Transverse colon (tissue), 4 donors: Measurements from ENCODE around the gene AGPS. TPM values are rescaled to one million over a fixed set of nuclear protein-coding genes. Genes with fewer than 3 reads are reported as not detected.
"Not testable (repeated sequence)": the region's sequence is repeated elsewhere in the genome, so short reads cannot be mapped to it uniquely, and the experiment has no call there.

Experiments
- DNase-seq: peaks from one replicate; pipeline ENCODE4 v3.0.0-alpha.2; 2019
- H3K27ac ChIP-seq, 4 donors: fragments of 200-600 bp; sonication (generic); 2 replicates each; pipeline ENCODE4 v1.5.1; 2016 to 2018; ENCODE audit warnings: inconsistent platforms in 4 of 4
- H3K27me3 ChIP-seq: fragments of 200-600 bp; sonication (generic); 2 replicates; pipeline ENCODE4 v1.5.1; 2017; ENCODE audit warnings: inconsistent platforms
- H3K36me3 ChIP-seq, 4 donors: fragments of 200-600 bp; sonication (generic); 2 replicates each; pipeline ENCODE4 v1.5.1; 2017 to 2019; ENCODE audit warnings: inconsistent platforms in 4 of 4
- H3K4me1 ChIP-seq, 4 donors: fragments of 200-600 bp; sonication (generic); 2 replicates each; pipeline ENCODE4 v1.5.1; 2017 to 2020; ENCODE audit warnings: inconsistent platforms in 4 of 4
- H3K4me3 ChIP-seq, 4 donors: fragments of 200-600 bp; sonication (generic); 1 replicate in 1 of 4; 2 replicates in 3 of 4; pipeline versions ENCODE4 v1.5.1 to v1.6.1; 2017 to 2019; ENCODE audit warnings: inconsistent platforms in 4 of 4
- H3K9me3 ChIP-seq, 2 donors: fragments of 200-600 bp; sonication (generic); 2 replicates each; pipeline ENCODE4 v1.5.1; 2017 to 2019; ENCODE audit warnings: inconsistent platforms in 2 of 2
- CTCF ChIP-seq, 5 experiments: fragments of 200-600 bp in 3 of 5; fragments of 450-650 bp in 2 of 5; sonication (generic) in 3 of 5; IDR thresholded peaks; 1 replicate in 2 of 5; 2 replicates in 3 of 5; pipeline ENCODE4 v1.5.1; 2016 to 2017; ENCODE audit warnings: antibody characterized with exemption in 5 of 5, inconsistent platforms in 3 of 5, mild to moderate bottlenecking in 2 of 5, moderate library complexity in 1 of 5
- EP300 ChIP-seq: sonication (generic); formaldehyde crosslinking; IDR thresholded peaks from one replicate; pipeline ENCODE4 v1.6.1; 2017; ENCODE audit warnings: antibody characterized with exemption, low read depth
- POLR2A ChIP-seq: fragments of 450-650 bp; IDR thresholded peaks from one replicate; pipeline ENCODE4 v1.6.1; 2016; ENCODE audit warnings: antibody characterized with exemption, mild to moderate bottlenecking, moderate library complexity
- POLR2AphosphoS5 ChIP-seq, 3 donors: sonication (generic); formaldehyde crosslinking; IDR thresholded peaks; one replicate each; pipeline ENCODE4 v1.6.1; 2016; ENCODE audit warnings: antibody characterized with exemption in 3 of 3
- WGBS, 2 donors: methylation state at CpG; one replicate each; pipeline ENCODE4 v1.1.5; 2018; ENCODE audit warnings: low coverage in 1 of 2; 5-methylcytosine and 5-hydroxymethylcytosine counted together
- in situ Hi-C, 4 donors: fragments of 200-750 bp; cut with MboI; loops; one replicate each; pipeline versions ENCODE4 v1.15.0 to v1.15.1; 2017; ENCODE audit warnings: low sequenced_read_pairs in 3 of 4, low pct_ligation_motif_present in 1 of 4, low pct_unique_long_range_greater_than_20kb in 1 of 4
- intact Hi-C: fragments of 100-400 bp; cut with DNase I; formaldehyde crosslinking; loops from one replicate; pipeline ENCODE4 v1.15.1; 2023; ENCODE audit warnings: low total_unique reads
- total RNA-seq, 4 donors: library from RNA; depleted of rRNA; stranded (reverse); fragments of >200 nt; gene quantifications; one replicate each; pipeline ENCODE4 v1.1.0, GENCODE V29; 2016

Gene AGPS
- total RNA-seq, 4 donors from 2014 or later, result 15.0 to 81.6 (median 58.1) TPM

- Histone ChIP-seq H3K4me3 (no peak overlapping the region), H3K27ac (no peak overlapping the region), H3K27me3 (no peaks in the 10 kb centered on the region), H3K36me3 (no peaks in the 10 kb centered on the region), H3K4me1 (no peaks in the 10 kb centered on the region), H3K9me3 (no peaks in the 10 kb centered on the region)
- in situ Hi-C loops (no loop called here), intact Hi-C loops (no loop called here)
- TF ChIP-seq POLR2AphosphoS5 (IDR thresholded peaks at IDR 0.05) (no peak), EP300 (no peak), POLR2A (no peak), CTCF (IDR thresholded peaks at IDR 0.05) (no peak)
- WGBS, 2 donors, result 81 to 83% methylated on average over 3 of the region's 3 CpGs
- no peak for DNase-seq
Measured at GRCh38 chr2:177362499-177362898, 30.1 kb upstream of the AGPS start.

- no peak for DNase-seq
- no peaks in the 10 kb centered on the region for H3K27me3 ChIP-seq
Measured at GRCh38 chr2:177363332-177363731, 29.2 kb upstream of the AGPS start.

GRCh38 chr2:177365764-177366163, 26.8 kb upstream of the AGPS start:
- H3K4me1 ChIP-seq, H3K27me3 ChIP-seq, H3K36me3 ChIP-seq, H3K4me3 ChIP-seq, intact Hi-C loops, H3K27ac ChIP-seq, in situ Hi-C loops, DNase-seq: not testable (repeated sequence)
- peaks cover 0 to 14% of the 10 kb centered on the region in 2 donors for H3K9me3 ChIP-seq

More at GRCh38 chr2:177363332-177363731, 29.2 kb upstream of the AGPS start:
- no peak for TF ChIP-seq POLR2AphosphoS5 (IDR thresholded peaks at IDR 0.05)
- no peak for TF ChIP-seq POLR2A
- no peak for TF ChIP-seq CTCF (IDR thresholded peaks at IDR 0.05)
- no peak for TF ChIP-seq EP300
- WGBS, 2 donors, result 71 to 88% methylated on average over 1 to 7 of the region's 7 CpGs
- no peaks in the 10 kb centered on the region for H3K9me3 ChIP-seq
- no peak overlapping the region for H3K4me3 ChIP-seq
- intact Hi-C loops, result no loop called here
- in situ Hi-C loops, result no loop called here
- H3K4me1 ChIP-seq, result no peaks in the 10 kb centered on the region
- H3K27ac ChIP-seq, result no peak overlapping the region
- no peaks in the 10 kb centered on the region for H3K36me3 ChIP-seq

- DNase-seq, H3K27ac ChIP-seq, intact Hi-C loops, H3K36me3 ChIP-seq, H3K27me3 ChIP-seq, H3K4me1 ChIP-seq, H3K4me3 ChIP-seq, in situ Hi-C loops: not testable (repeated sequence)
- H3K9me3 ChIP-seq, result peaks cover 0 to 14% of the 10 kb centered on the region in 2 donors
- 95 to 100% methylated on average over 1 of the region's 1 CpG for WGBS, 2 donors
Measured at GRCh38 chr2:177368023-177368422, 24.6 kb upstream of the AGPS start.

GRCh38 chr2:177379354-177379753, 13.2 kb upstream of the AGPS start:
- WGBS, 2 donors, result 83 to 93% methylated on average over 3 to 4 of the region's 4 CpGs
- in situ Hi-C loops, result no loop called here
- no peak for DNase-seq
- no peaks in the 10 kb centered on the region for H3K27me3 ChIP-seq
- no peaks in the 10 kb centered on the region for H3K4me1 ChIP-seq
- H3K4me3 ChIP-seq, result no peak overlapping the region
- no peak overlapping the region for H3K27ac ChIP-seq
- TF ChIP-seq CTCF (IDR thresholded peaks at IDR 0.05), result no peak
- no peak for TF ChIP-seq POLR2A
- no peak for TF ChIP-seq EP300
- TF ChIP-seq POLR2AphosphoS5 (IDR thresholded peaks at IDR 0.05), result no peak
- no peaks in the 10 kb centered on the region for H3K36me3 ChIP-seq
- H3K9me3 ChIP-seq, result no peaks in the 10 kb centered on the region
- intact Hi-C loops, result no loop called here
